SK-N-MC (cell line): ENCODE results near the gene AP3S1.

ENCODE experiments used
- DNase-seq: peaks from one replicate; pipeline ENCODE4 v3.0.0-alpha.2; 2011; ENCODE audit warnings: low read depth, low spot score
- H3K27ac ChIP-seq: fragments of 200-600 bp; sonication (generic); 2 replicates; pipeline ENCODE4 v1.5.1; 2016; ENCODE audit warnings: mixed run types
- H3K36me3 ChIP-seq: fragments of 200-600 bp; sonication (generic); 2 replicates; pipeline ENCODE4 v1.6.1; 2017; ENCODE audit warnings: antibody characterized with exemption, low read length, mixed read lengths; ENCODE audit not compliant: insufficient read depth
- H3K4me3 ChIP-seq: fragments of 200-600 bp; sonication (generic); 2 replicates; pipeline ENCODE4 v1.5.1; 2016
- H3K9ac ChIP-seq: fragments of 200-600 bp; sonication (generic); 2 replicates; pipeline ENCODE4 v1.8.0; 2017; ENCODE audit warnings: mixed run types, mixed read lengths; ENCODE audit not compliant: insufficient read length
- H3K9me3 ChIP-seq: fragments of 200-600 bp; sonication (generic); 2 replicates; pipeline ENCODE4 v1.6.1; 2017; ENCODE audit warnings: low read depth, mild to moderate bottlenecking, antibody characterized with exemption, low read length, moderate library complexity, mixed read lengths
- EZH2 ChIP-seq: fragments of 200-600 bp; sonication (generic); IDR thresholded peaks from one replicate; pipeline ENCODE4 v1.6.1; 2017; ENCODE audit warnings: antibody characterized with exemption
- FOXP2 ChIP-seq: optimal IDR thresholded peaks from 2 replicates; pipeline ENCODE3; 2011; ENCODE audit warnings: mild to moderate bottlenecking, moderate library complexity; ENCODE audit not compliant: insufficient read depth; ENCODE audit errors: extremely low read length, control extremely low read depth
- POLR2AphosphoS5 ChIP-seq: IDR thresholded peaks from 2 replicates; pipeline ENCODE4 v1.6.1; 2012; ENCODE audit warnings: mild to moderate bottlenecking, low read depth, low read length, borderline replicate concordance

AP3S1 gene

DNA sequence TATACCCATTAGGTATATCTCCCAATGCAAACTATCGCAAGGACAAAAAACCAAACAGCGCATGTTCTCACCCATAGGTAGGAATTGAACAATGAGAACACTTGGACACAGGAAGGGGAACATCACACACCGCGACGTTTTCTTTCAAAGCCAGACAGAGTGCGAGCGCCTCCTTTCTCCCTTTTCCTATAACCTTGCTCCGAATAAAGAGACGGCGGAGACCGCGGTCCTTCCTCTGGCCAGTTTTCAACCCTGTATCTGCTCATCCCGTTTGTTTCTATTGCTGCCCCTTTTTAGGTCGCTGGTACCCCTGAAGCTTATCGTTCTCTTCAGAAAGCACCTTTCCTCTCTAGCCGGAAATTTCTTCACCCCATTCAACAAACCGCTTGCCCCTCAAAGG lies 121.8 kb downstream of the AP3S1 start:
- no peak for DNase-seq
- Histone ChIP-seq H3K27ac (no peak overlapping the region), H3K4me3 (no peak overlapping the region), H3K9me3 (no peaks in the 10 kb centered on the region), H3K36me3 (no peaks in the 10 kb centered on the region), H3K9ac (no peak overlapping the region)
- TF ChIP-seq FOXP2, result no peak
- no peak for TF ChIP-seq EZH2
- TF ChIP-seq POLR2AphosphoS5, result no peak
